ENCODE results near the gene ZAP70.
"Not testable (repeated sequence)": the region's sequence is repeated elsewhere in the genome, so short reads cannot be mapped to it uniquely, and the experiment has no call there.

Gene ZAP70

DNA sequence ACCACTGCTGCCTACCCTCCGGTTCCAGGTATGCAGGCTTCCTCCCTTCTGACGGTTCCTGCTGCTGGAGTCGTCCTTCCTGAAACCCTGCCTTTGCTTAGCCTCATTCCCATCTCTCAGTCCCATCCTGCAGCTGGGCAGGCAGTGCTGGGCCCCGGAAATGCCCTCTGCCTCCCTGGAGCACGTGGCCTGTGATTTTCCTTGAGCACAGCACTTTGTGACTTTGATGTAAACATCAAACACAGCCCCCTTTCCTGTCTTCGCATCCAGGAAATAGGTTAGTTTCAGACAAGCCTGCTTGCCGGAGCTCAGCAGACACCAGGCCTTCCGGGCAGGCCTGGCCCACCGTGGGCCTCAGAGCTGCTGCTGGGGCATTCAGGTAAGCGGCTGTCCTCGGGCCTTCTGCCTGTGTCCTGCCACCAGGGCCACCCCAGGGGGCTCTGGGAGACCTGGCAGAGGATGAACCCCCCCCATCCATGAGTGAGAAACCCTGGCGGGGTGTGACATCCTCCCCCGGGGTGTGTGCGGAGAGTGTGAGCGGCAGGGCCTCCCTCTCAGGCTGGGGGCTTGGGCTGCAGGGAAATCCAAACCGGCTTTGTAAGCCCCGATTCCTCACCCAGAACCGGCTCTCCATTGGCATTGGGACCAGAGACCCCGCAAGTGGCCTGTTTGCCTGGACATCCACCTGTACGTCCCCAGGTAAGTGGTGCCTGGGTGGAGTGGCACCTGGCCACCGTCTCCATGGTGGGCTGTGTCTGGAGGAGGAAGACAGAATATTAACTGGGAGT is at the start of gene ZAP70:
Gene ZAP70 (plus strand): TSS at position 281 of the 788 bp plus-strand sequence. CDS start 10,461 bp downstream, outside the sequence.
- no peak for DNase-seq

DNA sequence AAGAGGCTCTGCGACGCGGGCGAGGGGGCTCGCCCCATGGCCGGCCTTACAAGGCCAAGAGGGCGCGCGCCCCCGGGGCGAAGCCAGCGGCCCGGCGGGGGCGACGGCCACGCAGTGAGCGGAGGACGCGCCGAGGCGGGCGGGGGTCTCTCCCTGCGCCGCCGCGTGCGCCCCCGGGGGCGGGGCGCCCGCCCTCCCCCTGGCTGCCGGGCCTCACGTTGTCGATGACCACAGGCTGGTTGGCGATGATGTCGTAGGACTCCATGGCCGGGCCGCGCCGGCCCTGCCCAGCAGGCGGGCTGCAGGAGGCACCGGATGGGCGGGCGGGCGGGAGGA is 49.8 kb upstream of the ZAP70 start:
- no peak for DNase-seq

GRCh38 chr2:97663962-97664635 is 49.3 kb upstream of the ZAP70 start, which contains the start of gene ACTR1B:
TSS of gene ACTR1B (minus strand) at chr2:97664044. CDS start at chr2:97663890, 154 bp downstream.
- peak; percentile 98 for DNase-seq

GRCh38 chr2:97664636-97664970 is 48.8 kb upstream of the ZAP70 start:
- no peak for DNase-seq

DNA sequence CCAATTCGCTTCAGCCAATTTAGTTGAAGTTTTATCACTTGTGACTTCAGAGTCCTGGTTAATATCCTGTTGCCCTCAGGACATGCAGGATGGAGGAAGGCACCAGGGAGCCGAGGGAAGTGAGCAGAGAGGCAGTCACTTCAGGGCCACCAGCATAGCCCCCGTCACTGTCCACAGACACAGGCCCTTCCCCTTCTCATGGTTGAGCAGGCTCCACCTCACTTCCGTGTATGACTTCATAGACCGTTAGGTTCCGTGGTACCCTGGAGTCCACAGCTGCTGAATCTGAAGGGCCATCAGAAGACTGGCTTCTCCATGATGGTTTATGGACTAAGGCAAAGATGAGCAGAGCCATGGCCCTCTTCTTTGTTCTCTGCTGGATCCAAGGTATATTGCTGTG is 43.9 kb upstream of the ZAP70 start, which contains the start of gene C2orf92:
Gene C2orf92 (plus strand): TSS at position 266 of the 400 bp plus-strand sequence. CDS start 76 bp downstream, at position 342.
- DNase-seq: no peak

GRCh38 chr2:97670471-97670870 is 42.9 kb upstream of the ZAP70 start:
- no peak for DNase-seq

- DNase-seq: no peak
These were observed 41.9 kb upstream of the ZAP70 start for GRCh38 chr2:97671526-97671925.

GRCh38 chr2:97672606-97673140 is 40.7 kb upstream of the ZAP70 start:
- not testable (repeated sequence) for DNase-seq

GRCh38 chr2:97673182-97673914 is 40.0 kb upstream of the ZAP70 start:
- DNase-seq: no peak

- DNase-seq: peak; percentile 27
These were observed 39.5 kb upstream of the ZAP70 start for GRCh38 chr2:97673915-97674283.

GRCh38 chr2:97675430-97676113 is 37.8 kb upstream of the ZAP70 start:
- no peak for DNase-seq

- DNase-seq: no peak
These were observed 36.8 kb upstream of the ZAP70 start for GRCh38 chr2:97676620-97677019.

- DNase-seq: no peak
These were observed 35.9 kb upstream of the ZAP70 start for GRCh38 chr2:97677480-97677879.

- DNase-seq: no peak
These were observed 35.1 kb upstream of the ZAP70 start for GRCh38 chr2:97678298-97678697.

GRCh38 chr2:97687235-97687634 is 26.1 kb upstream of the ZAP70 start:
- DNase-seq: not testable (repeated sequence)

GRCh38 chr2:97688062-97688827 is 25.1 kb upstream of the ZAP70 start:
- DNase-seq: no peak

DNA sequence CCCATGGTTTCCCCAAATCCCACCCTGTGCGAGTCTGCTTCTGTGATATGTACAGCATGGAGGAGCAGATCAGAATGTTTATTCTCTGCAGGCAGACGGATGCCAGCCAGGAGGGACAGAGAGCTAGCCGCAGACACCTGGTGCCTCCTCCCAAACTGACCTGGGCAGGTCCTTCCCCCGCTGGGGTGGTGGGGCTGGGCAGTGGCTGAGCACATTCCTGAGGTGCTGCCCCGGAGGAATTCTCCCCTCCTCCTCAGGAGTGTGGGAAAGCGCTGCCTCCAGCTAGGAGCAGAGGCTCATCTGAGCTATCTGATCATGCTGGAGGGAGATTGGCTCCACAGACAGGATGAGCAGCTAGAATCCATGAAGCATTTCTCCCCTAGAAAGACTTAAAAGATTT is 22.2 kb upstream of the ZAP70 start:
- no peak for DNase-seq

DNA sequence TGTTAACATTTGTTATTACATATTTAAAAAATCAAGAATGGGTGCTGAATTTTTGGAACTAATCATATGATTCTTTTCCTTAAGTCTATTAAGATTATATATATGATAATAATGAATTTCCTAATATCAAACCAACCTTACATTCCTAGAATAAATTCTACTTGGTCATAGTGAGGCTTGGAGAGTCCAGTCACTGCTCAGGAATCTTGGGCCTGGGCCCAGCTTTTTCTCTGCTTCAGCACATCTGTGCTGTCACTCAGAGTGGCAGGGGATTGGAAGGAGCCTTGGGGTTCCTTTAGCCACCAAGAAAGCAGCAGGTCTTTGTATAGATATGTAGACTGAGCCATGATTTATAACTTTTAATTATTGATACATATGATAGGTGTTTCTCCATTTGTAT is 19.9 kb upstream of the ZAP70 start:
- DNase-seq: no peak

GRCh38 chr2:97695744-97696143 is 17.6 kb upstream of the ZAP70 start:
- DNase-seq: no peak

GRCh38 chr2:97697252-97698235 is 15.8 kb upstream of the ZAP70 start:
- DNase-seq: peak; percentile 54

- DNase-seq: no peak
These were observed 14.8 kb upstream of the ZAP70 start for GRCh38 chr2:97698530-97698929.
